ENCODE measurements around the gene DMD.
"Not testable (repeated sequence)": the region's sequence is repeated elsewhere in the genome, so short reads cannot be mapped to it uniquely, and the experiment has no call there.

Gene DMD

DNA sequence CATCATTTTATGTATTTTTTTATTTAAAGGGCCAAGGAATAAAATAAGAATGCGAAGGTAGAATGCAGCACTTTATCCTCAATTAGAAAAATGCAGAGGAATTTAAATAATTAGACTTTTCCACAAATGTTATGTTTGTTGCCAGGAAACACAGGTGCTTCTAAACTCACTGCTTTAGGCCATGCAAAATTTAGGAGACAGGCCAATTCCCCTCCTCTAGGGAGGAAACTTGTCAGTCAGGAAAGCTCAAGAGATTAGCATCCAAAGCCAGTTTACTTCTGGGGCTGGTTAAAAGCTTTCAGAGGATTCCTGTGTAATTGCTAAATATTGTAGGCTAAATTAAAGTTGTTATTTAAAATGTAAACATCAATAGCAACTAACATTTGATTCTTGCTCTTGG, 124.5 kb downstream of the DMD start:
- TF ChIP-seq, protein P1, sequence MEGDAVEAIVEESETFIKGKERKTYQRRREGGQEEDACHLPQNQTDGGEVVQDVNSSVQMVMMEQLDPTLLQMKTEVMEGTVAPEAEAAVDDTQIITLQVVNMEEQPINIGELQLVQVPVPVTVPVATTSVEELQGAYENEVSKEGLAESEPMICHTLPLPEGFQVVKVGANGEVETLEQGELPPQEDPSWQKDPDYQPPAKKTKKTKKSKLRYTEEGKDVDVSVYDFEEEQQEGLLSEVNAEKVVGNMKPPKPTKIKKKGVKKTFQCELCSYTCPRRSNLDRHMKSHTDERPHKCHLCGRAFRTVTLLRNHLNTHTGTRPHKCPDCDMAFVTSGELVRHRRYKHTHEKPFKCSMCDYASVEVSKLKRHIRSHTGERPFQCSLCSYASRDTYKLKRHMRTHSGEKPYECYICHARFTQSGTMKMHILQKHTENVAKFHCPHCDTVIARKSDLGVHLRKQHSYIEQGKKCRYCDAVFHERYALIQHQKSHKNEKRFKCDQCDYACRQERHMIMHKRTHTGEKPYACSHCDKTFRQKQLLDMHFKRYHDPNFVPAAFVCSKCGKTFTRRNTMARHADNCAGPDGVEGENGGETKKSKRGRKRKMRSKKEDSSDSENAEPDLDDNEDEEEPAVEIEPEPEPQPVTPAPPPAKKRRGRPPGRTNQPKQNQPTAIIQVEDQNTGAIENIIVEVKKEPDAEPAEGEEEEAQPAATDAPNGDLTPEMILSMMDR (IDR thresholded peaks at IDR 0.05; ENCODE audit: borderline replicate concordance, control extremely low read depth, extremely low read depth, insufficient read depth, missing control alignments), result no peak
- in situ Hi-C loops (cut with MboI; ENCODE audit: low sequenced_read_pairs, unreplicated experiment), result no loop called here
- DNase-seq (ENCODE audit: low spot score), result no peak

DNA sequence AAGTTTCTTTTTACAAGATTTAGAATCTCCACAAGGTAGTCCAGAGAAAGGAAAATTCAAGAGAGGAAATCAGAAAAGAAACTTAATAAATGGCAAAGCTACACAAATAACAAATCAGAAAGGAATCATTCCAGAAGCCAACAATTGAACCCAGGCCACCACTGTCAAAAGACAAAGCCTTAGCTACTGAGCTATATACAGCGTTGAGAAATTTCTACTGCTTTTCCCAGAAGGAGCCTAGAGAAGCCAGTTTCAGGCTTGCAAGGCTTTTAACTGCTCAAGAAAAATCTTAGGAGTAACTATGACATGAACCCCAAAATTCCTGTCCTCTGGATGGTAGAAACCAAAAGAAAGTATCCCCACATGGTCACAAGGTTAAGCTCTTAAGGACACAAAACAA, 129.0 kb downstream of the DMD start:
- in situ Hi-C loops (cut with MboI; ENCODE audit: low sequenced_read_pairs, unreplicated experiment), result no loop called here
- TF ChIP-seq, protein P1 (IDR thresholded peaks at IDR 0.05; ENCODE audit: borderline replicate concordance, control extremely low read depth, extremely low read depth, insufficient read depth, missing control alignments), result no peak
- no peak for DNase-seq (ENCODE audit: low spot score)

DNA sequence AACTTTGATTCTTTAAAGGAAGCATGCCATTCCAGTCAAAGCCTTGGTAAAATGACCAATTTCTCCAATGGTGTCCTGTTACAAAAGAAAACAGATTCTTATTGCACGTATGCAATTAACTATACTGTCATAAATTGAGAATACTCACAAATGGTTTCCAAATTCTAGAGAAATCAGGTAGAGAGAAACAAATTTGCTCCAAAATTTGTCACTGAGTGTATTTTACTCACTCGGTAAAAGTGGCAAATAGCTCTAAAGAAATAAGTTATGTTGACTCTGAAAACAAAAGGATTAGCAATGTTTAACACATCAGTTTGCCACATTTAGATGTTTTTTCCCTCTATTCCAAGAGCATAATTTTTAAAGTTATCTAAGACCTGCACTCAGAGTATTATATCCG, 133.1 kb downstream of the DMD start:
- in situ Hi-C loops (cut with MboI; ENCODE audit: low sequenced_read_pairs, unreplicated experiment), result no loop called here

DNA sequence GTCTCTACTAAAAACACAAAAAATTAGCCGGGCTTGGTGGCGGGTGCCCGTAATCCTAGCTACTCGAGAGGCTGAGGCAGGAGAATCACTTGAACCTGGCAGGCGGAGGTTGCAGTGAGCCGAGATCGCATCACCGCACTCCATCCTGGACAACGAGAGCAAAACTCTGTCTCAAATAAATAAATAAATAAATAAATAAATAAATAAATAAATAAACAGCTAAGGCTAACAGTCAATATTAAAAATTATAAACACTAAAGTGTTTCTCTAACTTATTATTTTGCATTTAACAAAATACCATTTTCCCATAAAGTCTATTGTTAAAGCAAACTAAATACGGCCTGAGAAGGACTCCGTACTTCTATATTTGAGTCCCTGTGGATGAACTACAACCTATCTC, 137.7 kb downstream of the DMD start:
- in situ Hi-C loops (cut with MboI; ENCODE audit: low sequenced_read_pairs, unreplicated experiment), result loop anchor here (25.0 kb wide), 1 partner anchor 111 kb away; no protein-coding TSS in a partner anchor
- not testable (repeated sequence) for DNase-seq (ENCODE audit: low spot score)

More for the DNA sequence above, 133.1 kb downstream of the DMD start:
- no peak for DNase-seq (ENCODE audit: low spot score)
- TF ChIP-seq, protein P1 (IDR thresholded peaks at IDR 0.05; ENCODE audit: borderline replicate concordance, control extremely low read depth, extremely low read depth, insufficient read depth, missing control alignments), result no peak

DNA sequence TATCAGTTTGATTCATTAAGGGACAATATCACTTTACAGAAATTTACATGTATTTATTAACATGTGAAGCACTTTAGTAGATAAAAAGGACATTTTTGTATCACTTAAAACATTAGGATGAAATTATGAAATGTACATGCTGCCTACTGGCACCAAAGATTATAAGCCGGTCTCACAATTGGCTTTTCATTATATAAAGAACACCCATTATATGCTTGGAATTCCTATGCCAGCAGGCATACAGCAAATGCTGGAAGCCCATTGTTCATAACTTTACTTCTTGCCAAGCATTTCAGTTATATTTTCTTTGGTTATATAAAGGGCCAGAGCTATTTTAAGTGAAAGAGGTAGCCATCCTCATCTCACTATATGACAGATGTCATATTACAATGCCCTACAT, 145.9 kb downstream of the DMD start:
- in situ Hi-C loops (cut with MboI; ENCODE audit: low sequenced_read_pairs, unreplicated experiment), result loop anchor here (25.0 kb wide), 1 partner anchor 103 kb away; no protein-coding TSS in a partner anchor
- TF ChIP-seq, protein P1 (IDR thresholded peaks at IDR 0.05; ENCODE audit: borderline replicate concordance, control extremely low read depth, extremely low read depth, insufficient read depth, missing control alignments), result no peak
- no peak for DNase-seq (ENCODE audit: low spot score)

DNA sequence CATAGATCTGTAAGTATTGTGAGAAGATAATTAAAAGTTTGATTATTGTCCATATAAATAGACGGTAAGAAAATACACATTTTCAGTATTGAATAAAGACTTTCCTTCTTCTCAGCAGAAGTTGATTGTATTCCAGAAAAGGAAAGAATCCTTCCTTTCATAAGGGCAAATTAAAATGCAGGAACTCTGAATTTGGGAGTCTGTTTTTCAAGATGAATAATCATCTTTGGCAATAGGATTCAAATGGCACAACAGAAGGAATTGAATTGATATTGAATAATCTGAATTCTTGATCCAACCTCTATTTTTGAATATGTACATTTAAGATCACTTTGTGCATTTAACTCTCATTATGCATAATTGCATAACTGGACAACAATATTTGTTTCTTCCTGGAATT, 149.3 kb downstream of the DMD start:
- in situ Hi-C loops (cut with MboI; ENCODE audit: low sequenced_read_pairs, unreplicated experiment), result loop anchor here (25.0 kb wide), 1 partner anchor 100 kb away; no protein-coding TSS in a partner anchor
- TF ChIP-seq, protein P1 (IDR thresholded peaks at IDR 0.05; ENCODE audit: borderline replicate concordance, control extremely low read depth, extremely low read depth, insufficient read depth, missing control alignments), result no peak
- DNase-seq (ENCODE audit: low spot score), result no peak

DNA sequence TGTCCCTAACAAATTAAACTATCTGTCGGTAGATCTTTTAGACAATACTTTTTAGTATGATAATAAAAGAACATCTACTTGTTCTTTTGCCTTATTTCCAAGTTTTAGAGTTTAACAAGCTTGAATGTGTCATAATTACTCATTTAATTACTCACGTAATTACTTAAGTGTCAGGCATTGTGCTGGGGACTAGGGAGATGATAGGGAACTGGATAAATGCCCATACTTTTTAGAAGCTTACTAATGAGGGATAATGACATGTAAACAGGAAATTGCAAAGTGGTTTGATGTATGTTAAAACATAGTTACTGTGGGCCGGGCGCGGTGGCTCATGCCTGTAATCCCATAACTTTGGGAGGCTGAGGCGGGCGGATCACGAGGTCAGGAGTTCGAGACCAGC, 158.3 kb downstream of the DMD start:
- no peak for DNase-seq (ENCODE audit: low spot score)
- TF ChIP-seq, protein P1 (IDR thresholded peaks at IDR 0.05; ENCODE audit: borderline replicate concordance, control extremely low read depth, extremely low read depth, insufficient read depth, missing control alignments), result no peak
- in situ Hi-C loops (cut with MboI; ENCODE audit: low sequenced_read_pairs, unreplicated experiment), result loop anchor here (25.0 kb wide), 1 partner anchor 91 kb away; no protein-coding TSS in a partner anchor

Measured in GM13976 (cell line).